ENCODE measurements around the gene PRAMEF5.
"Not testable (repeated sequence)": the region's sequence is repeated elsewhere in the genome, so short reads cannot be mapped to it uniquely, and the experiment has no call there.

Gene PRAMEF5

GRCh38 chr1:13279617-13280016 is 25.6 kb downstream of the PRAMEF5 start:
- not testable (repeated sequence) for DNase-seq

DNA sequence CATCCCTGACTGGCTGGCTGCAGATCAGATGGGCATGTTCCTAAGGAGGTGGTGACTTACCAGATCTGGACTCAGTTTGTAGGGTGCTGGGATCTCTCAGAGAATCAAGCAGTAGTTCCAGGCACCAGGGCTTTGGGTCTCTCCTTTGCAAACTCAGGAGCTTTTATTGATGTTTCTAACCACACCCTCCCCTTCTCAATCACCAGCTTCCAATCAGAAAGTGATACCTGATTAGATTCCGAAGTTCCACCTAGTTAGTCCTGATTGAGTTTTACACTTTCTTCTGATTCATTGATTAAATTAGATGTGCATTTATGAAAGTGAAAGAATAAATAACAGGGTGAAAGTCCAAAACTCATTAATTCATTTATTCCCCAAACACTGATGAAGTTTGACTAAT is 31.0 kb downstream of the PRAMEF5 start, which contains the start of gene PRAMEF8:
Gene PRAMEF8, minus strand, starts transcription at position 101 of the 400 bp plus-strand sequence. CDS start 1,046 bp downstream, outside the sequence.
- not testable (repeated sequence) for DNase-seq

- DNase-seq: not testable (repeated sequence)
Measured at GRCh38 chr1:13289030-13289429, 35.0 kb downstream of the PRAMEF5 start.

- DNase-seq: not testable (repeated sequence)
Measured at GRCh38 chr1:13297216-13297931, 43.4 kb downstream of the PRAMEF5 start.

DNA sequence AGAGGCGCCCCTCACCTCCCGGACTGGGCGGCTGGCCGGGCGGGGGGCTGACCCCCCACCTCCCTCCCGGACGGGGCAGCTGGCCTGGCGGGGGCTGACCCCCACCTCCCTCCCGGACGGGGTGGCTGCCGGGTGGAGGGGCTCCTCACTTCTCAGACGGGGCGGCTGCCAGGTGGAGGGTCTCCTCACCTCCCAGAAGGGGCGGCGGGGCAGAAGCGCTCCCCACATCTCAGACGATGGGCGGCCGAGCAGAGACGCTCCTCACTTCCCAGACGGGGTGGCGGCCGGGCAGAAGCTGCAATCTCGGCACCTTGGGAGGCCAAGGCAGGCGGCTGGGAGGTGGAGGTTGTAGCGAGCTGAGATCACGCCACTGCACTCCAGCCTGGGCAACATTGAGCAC is 44.7 kb downstream of the PRAMEF5 start:
- not testable (repeated sequence) for DNase-seq

GRCh38 chr1:13302197-13302596 is 48.2 kb downstream of the PRAMEF5 start:
- not testable (repeated sequence) for DNase-seq

- DNase-seq: not testable (repeated sequence)
Measured at GRCh38 chr1:13303239-13303638, 49.2 kb downstream of the PRAMEF5 start, which contains the start of gene PRAMEF33. Gene PRAMEF33 (plus strand): TSS chr1:13303539. CDS start chr1:13305955, 2,416 bp downstream.
